ENCODE data around the gene HOXA4. TPM values are rescaled to one million over a fixed set of nuclear protein-coding genes. Genes with fewer than 3 reads are reported as not detected.

The HOXA4 gene
- total RNA-seq, 1 experiment from 2014 or later = not detected

DNA sequence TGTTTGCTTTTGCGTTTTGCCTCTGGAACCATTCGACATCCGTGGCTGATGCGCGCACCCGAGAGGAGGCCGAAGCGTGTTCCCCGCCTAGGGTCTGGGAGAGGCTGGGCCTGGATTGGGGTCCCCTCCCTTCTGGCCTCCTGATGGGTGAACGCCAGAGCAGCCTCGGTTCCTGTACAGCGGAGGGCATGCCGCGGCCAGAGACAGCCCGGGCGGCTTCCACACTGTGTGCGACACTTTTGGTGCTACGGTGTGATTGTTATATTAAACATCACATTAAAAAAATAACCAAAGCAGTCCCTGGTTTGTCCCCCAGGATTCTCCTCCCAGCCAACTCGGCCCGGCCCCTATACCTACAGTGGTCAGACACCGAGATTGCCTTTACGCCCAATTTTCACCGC lies 29.6 kb upstream of the HOXA4 start (continued):
- TF ChIP-seq, protein P1, sequence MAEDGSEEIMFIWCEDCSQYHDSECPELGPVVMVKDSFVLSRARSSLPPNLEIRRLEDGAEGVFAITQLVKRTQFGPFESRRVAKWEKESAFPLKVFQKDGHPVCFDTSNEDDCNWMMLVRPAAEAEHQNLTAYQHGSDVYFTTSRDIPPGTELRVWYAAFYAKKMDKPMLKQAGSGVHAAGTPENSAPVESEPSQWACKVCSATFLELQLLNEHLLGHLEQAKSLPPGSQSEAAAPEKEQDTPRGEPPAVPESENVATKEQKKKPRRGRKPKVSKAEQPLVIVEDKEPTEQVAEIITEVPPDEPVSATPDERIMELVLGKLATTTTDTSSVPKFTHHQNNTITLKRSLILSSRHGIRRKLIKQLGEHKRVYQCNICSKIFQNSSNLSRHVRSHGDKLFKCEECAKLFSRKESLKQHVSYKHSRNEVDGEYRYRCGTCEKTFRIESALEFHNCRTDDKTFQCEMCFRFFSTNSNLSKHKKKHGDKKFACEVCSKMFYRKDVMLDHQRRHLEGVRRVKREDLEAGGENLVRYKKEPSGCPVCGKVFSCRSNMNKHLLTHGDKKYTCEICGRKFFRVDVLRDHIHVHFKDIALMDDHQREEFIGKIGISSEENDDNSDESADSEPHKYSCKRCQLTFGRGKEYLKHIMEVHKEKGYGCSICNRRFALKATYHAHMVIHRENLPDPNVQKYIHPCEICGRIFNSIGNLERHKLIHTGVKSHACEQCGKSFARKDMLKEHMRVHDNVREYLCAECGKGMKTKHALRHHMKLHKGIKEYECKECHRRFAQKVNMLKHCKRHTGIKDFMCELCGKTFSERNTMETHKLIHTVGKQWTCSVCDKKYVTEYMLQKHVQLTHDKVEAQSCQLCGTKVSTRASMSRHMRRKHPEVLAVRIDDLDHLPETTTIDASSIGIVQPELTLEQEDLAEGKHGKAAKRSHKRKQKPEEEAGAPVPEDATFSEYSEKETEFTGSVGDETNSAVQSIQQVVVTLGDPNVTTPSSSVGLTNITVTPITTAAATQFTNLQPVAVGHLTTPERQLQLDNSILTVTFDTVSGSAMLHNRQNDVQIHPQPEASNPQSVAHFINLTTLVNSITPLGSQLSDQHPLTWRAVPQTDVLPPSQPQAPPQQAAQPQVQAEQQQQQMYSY (CRISPR knock-in tag; IDR thresholded peaks at IDR 0.05) = no peak
- TF ChIP-seq ZNF232 (CRISPR knock-in tag; IDR thresholded peaks at IDR 0.05) (no peak), FOXP1 (CRISPR knock-in tag; IDR thresholded peaks at IDR 0.05; ENCODE audit: borderline replicate concordance) (no peak), KAT7 (CRISPR knock-in tag; IDR thresholded peaks at IDR 0.05; ENCODE audit: borderline replicate concordance) (no peak), ATF1 (CRISPR knock-in tag; IDR thresholded peaks at IDR 0.05) (no peak), RORB (CRISPR knock-in tag; IDR thresholded peaks at IDR 0.05) (no peak), ZNF219 (CRISPR knock-in tag; IDR thresholded peaks at IDR 0.05; ENCODE audit: borderline replicate concordance) (no peak), CBFB (CRISPR knock-in tag; IDR thresholded peaks at IDR 0.05; ENCODE audit: low read depth) (no peak), NFATC4 (CRISPR knock-in tag; IDR thresholded peaks at IDR 0.05) (no peak)
- TF ChIP-seq, protein P2, sequence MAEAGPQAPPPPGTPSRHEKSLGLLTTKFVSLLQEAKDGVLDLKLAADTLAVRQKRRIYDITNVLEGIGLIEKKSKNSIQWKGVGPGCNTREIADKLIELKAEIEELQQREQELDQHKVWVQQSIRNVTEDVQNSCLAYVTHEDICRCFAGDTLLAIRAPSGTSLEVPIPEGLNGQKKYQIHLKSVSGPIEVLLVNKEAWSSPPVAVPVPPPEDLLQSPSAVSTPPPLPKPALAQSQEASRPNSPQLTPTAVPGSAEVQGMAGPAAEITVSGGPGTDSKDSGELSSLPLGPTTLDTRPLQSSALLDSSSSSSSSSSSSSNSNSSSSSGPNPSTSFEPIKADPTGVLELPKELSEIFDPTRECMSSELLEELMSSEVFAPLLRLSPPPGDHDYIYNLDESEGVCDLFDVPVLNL (CRISPR knock-in tag; IDR thresholded peaks at IDR 0.05; ENCODE audit: borderline replicate concordance, low read depth) = no peak
- TF ChIP-seq, protein P3, sequence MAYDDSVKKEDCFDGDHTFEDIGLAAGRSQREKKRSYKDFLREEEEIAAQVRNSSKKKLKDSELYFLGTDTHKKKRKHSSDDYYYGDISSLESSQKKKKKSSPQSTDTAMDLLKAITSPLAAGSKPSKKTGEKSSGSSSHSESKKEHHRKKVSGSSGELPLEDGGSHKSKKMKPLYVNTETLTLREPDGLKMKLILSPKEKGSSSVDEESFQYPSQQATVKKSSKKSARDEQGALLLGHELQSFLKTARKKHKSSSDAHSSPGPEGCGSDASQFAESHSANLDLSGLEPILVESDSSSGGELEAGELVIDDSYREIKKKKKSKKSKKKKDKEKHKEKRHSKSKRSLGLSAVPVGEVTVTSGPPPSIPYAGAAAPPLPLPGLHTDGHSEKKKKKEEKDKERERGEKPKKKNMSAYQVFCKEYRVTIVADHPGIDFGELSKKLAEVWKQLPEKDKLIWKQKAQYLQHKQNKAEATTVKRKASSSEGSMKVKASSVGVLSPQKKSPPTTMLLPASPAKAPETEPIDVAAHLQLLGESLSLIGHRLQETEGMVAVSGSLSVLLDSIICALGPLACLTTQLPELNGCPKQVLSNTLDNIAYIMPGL (CRISPR knock-in tag; IDR thresholded peaks at IDR 0.05) = no peak
- TF ChIP-seq, protein P4, sequence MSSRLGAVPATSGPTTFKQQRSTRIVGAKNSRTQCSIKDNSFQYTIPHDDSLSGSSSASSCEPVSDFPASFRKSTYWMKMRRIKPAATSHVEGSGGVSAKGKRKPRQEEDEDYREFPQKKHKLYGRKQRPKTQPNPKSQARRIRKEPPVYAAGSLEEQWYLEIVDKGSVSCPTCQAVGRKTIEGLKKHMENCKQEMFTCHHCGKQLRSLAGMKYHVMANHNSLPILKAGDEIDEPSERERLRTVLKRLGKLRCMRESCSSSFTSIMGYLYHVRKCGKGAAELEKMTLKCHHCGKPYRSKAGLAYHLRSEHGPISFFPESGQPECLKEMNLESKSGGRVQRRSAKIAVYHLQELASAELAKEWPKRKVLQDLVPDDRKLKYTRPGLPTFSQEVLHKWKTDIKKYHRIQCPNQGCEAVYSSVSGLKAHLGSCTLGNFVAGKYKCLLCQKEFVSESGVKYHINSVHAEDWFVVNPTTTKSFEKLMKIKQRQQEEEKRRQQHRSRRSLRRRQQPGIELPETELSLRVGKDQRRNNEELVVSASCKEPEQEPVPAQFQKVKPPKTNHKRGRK (CRISPR knock-in tag; IDR thresholded peaks at IDR 0.05; ENCODE audit: borderline replicate concordance) = no peak

DNA sequence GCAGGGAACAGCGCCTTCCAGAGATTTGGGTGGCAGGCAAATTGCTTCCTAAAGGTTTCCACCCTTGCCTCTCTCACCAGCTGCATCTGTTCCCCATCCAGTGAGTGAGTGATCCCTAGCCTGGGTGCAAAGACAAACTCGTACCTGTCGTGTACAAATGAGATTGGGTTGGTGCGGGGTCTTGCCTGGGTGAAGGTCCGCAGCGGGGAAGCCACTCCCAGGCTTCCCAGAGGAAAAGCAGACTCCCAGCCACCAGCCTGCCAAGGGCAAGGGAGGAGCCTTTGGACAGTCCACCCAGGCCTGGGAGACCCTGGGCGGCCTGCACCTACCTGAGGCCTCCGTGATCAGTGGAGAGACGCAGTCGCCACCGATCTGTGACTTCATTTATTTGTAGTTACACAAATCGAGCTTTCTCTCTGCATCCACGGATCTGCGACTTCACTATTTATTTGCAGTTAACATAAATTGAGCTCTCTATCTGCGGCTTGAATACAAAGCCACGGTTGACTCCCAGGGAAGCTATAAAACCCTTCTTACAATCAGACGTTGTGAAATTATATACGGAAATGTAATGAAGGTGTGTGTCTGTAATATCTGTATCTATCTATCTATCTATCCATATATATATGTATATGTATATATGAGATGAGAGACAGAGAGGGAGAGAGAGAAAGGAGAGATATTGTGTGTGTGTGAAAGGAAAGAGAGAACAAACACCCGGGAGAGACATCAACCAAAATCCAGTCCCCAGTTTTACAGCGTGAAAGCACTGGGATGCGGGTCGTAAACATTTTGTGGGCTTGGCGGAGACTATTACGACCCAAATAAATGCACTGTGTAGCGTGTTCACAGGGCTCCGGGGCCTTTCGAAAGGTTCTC lies 28.9 kb upstream of the HOXA4 start:
- CTCF ChIA-PET = interaction anchor here (0.8 to 1.0 kb wide), 4 partner anchors 9 to 790 kb away, joined by 3 read pairs; no protein-coding TSS in a partner anchor
- no peak for DNase-seq (ENCODE audit: low spot score)
- H3K9me3 Mint-ChIP-seq = no peaks in the 10 kb centered on the region
- H3K4me1 Mint-ChIP-seq = peaks cover 16% of the 10 kb centered on the region
- H3K27me3 Mint-ChIP-seq (ENCODE audit: low read depth) = peaks cover 100% of the 10 kb centered on the region
- POLR2A ChIA-PET = no interaction called here
- no peak overlapping the region for H3K27ac Mint-ChIP-seq
- H3K36me3 Mint-ChIP-seq = peaks cover 3% of the 10 kb centered on the region
- no peak for ATAC-seq
- H3K4me3 Mint-ChIP-seq = no peak overlapping the region
- TF ChIP-seq NFE2L1 (CRISPR knock-in tag; IDR thresholded peaks at IDR 0.05) (no peak), HMGA2 (CRISPR knock-in tag; IDR thresholded peaks at IDR 0.05) (no peak), ELF4 (CRISPR knock-in tag; IDR thresholded peaks at IDR 0.05; ENCODE audit: low read depth) (no peak), CBFB (CRISPR knock-in tag; IDR thresholded peaks at IDR 0.05; ENCODE audit: low read depth) (no peak), TP53 (CRISPR knock-in tag; IDR thresholded peaks at IDR 0.05) (no peak), TCF7 (CRISPR knock-in tag; IDR thresholded peaks at IDR 0.05; ENCODE audit: low read depth) (no peak)
- TF ChIP-seq, protein P5, sequence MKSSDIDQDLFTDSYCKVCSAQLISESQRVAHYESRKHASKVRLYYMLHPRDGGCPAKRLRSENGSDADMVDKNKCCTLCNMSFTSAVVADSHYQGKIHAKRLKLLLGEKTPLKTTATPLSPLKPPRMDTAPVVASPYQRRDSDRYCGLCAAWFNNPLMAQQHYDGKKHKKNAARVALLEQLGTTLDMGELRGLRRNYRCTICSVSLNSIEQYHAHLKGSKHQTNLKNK (CRISPR knock-in tag; IDR thresholded peaks at IDR 0.05) = no peak
- TF ChIP-seq, protein P6, sequence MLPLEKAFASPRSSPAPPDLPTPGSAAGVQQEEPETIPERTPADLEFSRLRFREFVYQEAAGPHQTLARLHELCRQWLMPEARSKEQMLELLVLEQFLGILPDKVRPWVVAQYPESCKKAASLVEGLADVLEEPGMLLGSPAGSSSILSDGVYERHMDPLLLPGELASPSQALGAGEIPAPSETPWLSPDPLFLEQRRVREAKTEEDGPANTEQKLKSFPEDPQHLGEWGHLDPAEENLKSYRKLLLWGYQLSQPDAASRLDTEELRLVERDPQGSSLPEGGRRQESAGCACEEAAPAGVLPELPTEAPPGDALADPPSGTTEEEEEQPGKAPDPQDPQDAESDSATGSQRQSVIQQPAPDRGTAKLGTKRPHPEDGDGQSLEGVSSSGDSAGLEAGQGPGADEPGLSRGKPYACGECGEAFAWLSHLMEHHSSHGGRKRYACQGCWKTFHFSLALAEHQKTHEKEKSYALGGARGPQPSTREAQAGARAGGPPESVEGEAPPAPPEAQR (CRISPR knock-in tag; IDR thresholded peaks at IDR 0.05) = no peak
- TF ChIP-seq, protein P4 (CRISPR knock-in tag; IDR thresholded peaks at IDR 0.05; ENCODE audit: borderline replicate concordance) = no peak
- TF ChIP-seq, protein P3 (CRISPR knock-in tag; IDR thresholded peaks at IDR 0.05) = no peak

All from WTC11 (cell line).